Nephron (organoid): ENCODE data around the gene TENM4.
"Not testable (repeated sequence)": the region's sequence is repeated elsewhere in the genome, so short reads cannot be mapped to it uniquely, and the experiment has no call there.

Source experiments
- H3K27ac Mint-ChIP-seq, 3 experiments: 2 replicates each; pipeline ENCODE4 v1.8.0; 2020; ENCODE audit warnings: mixed read lengths in 3 of 3, mild to moderate bottlenecking in 2 of 3, moderate library complexity in 1 of 3
- H3K27me3 Mint-ChIP-seq: 2 replicates; pipeline ENCODE4 v1.8.0; 2021; ENCODE audit warnings: low read depth, mild to moderate bottlenecking, moderate library complexity, mixed read lengths
- H3K36me3 Mint-ChIP-seq: 2 replicates; pipeline ENCODE4 v1.8.0; 2020; ENCODE audit warnings: low read depth, mixed read lengths
- H3K4me1 Mint-ChIP-seq: 2 replicates; pipeline ENCODE4 v1.8.0; 2020; ENCODE audit warnings: mixed read lengths
- H3K4me3 Mint-ChIP-seq, 3 experiments: 2 replicates each; pipeline ENCODE4 v1.8.0; 2020; ENCODE audit warnings: mild to moderate bottlenecking in 3 of 3, mixed read lengths in 3 of 3, moderate library complexity in 2 of 3
- H3K9me3 Mint-ChIP-seq: 2 replicates; pipeline ENCODE4 v1.8.0; 2020; ENCODE audit warnings: mixed read lengths
- TF ChIP-seq, protein P1 (sequence below), 3 experiments: fragments of 200-600 bp; sonication (generic); IDR thresholded peaks; one replicate each; pipeline ENCODE4 v1.5.0; 2021; ENCODE audit warnings: antibody characterized with exemption in 3 of 3; ENCODE audit not compliant: unreplicated experiment in 3 of 3

TENM4 gene

DNA sequence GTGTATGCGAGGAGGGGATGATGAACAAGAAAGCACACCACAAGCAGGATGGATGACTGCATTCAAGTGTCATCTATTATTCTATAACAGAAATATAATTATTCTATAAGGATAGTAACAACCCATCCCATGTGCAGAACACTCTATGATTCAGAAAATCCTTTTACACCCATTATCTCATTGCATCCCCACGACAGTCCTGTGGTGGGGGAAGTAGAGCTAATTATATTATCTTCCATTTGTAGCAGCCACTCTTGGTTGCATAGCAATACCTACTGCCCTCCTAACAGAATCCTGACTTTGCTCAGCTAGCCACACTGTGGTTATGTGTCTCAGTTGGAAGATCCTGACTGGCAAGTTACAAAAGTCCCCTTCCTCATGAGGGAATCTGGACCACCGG lies 459.7 kb downstream of the TENM4 start:
- Mint-ChIP-seq H3K27me3 (peaks cover 4% of the 10 kb centered on the region), H3K9me3 (no peaks in the 10 kb centered on the region), H3K27ac (no peak overlapping the region), H3K4me3 (no peak overlapping the region), H3K36me3 (peaks cover 3% of the 10 kb centered on the region), H3K4me1 (peaks cover 1% of the 10 kb centered on the region)
- TF ChIP-seq, protein P1, sequence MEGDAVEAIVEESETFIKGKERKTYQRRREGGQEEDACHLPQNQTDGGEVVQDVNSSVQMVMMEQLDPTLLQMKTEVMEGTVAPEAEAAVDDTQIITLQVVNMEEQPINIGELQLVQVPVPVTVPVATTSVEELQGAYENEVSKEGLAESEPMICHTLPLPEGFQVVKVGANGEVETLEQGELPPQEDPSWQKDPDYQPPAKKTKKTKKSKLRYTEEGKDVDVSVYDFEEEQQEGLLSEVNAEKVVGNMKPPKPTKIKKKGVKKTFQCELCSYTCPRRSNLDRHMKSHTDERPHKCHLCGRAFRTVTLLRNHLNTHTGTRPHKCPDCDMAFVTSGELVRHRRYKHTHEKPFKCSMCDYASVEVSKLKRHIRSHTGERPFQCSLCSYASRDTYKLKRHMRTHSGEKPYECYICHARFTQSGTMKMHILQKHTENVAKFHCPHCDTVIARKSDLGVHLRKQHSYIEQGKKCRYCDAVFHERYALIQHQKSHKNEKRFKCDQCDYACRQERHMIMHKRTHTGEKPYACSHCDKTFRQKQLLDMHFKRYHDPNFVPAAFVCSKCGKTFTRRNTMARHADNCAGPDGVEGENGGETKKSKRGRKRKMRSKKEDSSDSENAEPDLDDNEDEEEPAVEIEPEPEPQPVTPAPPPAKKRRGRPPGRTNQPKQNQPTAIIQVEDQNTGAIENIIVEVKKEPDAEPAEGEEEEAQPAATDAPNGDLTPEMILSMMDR (IDR thresholded peaks at IDR 0.05; ENCODE audit: unreplicated experiment in 3 of 3), result no peak

- Mint-ChIP-seq H3K27me3 (peaks cover 4% of the 10 kb centered on the region), H3K9me3 (no peaks in the 10 kb centered on the region), H3K36me3 (peaks cover 3% of the 10 kb centered on the region), H3K27ac (no peak overlapping the region), H3K4me3 (no peak overlapping the region), H3K4me1 (peaks cover 16% of the 10 kb centered on the region)
- TF ChIP-seq, protein P1 (IDR thresholded peaks at IDR 0.05; ENCODE audit: unreplicated experiment in 3 of 3), result no peak
Measured at GRCh38 chr11:78978831-78979230, 462.0 kb downstream of the TENM4 start.

DNA sequence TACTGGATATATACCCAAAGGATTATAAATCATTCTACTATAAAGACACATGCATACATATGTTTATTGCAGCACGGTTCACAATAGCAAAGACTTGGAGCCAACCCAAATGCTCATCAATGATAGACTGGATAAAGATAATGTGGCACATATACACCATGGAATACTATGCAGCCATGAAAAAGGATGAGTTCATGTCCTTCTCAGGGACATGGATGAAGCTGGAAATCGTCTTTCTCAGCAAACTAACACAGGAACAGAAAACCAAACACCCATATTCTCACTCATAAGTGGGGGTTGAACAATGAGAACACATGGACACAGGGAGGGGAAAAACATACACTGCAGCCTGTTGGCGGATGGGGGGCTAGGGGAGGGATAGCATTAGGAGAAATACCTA lies 463.0 kb downstream of the TENM4 start:
- H3K27me3 Mint-ChIP-seq, H3K9me3 Mint-ChIP-seq, H3K4me3 Mint-ChIP-seq, H3K36me3 Mint-ChIP-seq, H3K27ac Mint-ChIP-seq: not testable (repeated sequence)
- peaks cover 20% of the 10 kb centered on the region for H3K4me1 Mint-ChIP-seq

GRCh38 chr11:78977009-78977408 lies 463.8 kb downstream of the TENM4 start:
- Mint-ChIP-seq H3K9me3 (no peaks in the 10 kb centered on the region), H3K27me3 (no peaks in the 10 kb centered on the region), H3K4me3 (no peak overlapping the region), H3K27ac (peak overlapping the region in 2 of 3 experiments; percentile 47 to 55), H3K4me1 (peaks cover 25% of the 10 kb centered on the region), H3K36me3 (peaks cover 3% of the 10 kb centered on the region)
- TF ChIP-seq, protein P1 (IDR thresholded peaks at IDR 0.05; ENCODE audit: unreplicated experiment in 3 of 3), result no peak

- H3K4me1 Mint-ChIP-seq, result peaks cover 25% of the 10 kb centered on the region
- H3K27ac Mint-ChIP-seq, result peak overlapping the region; percentile 44 to 56 (median 48)
- peaks cover 3% of the 10 kb centered on the region for H3K36me3 Mint-ChIP-seq
- TF ChIP-seq, protein P1 (IDR thresholded peaks at IDR 0.05; ENCODE audit: unreplicated experiment in 3 of 3), result no peak
- no peaks in the 10 kb centered on the region for H3K27me3 Mint-ChIP-seq
- H3K4me3 Mint-ChIP-seq, result no peak overlapping the region
- no peaks in the 10 kb centered on the region for H3K9me3 Mint-ChIP-seq
Measured at GRCh38 chr11:78975081-78975480, 465.7 kb downstream of the TENM4 start.

DNA sequence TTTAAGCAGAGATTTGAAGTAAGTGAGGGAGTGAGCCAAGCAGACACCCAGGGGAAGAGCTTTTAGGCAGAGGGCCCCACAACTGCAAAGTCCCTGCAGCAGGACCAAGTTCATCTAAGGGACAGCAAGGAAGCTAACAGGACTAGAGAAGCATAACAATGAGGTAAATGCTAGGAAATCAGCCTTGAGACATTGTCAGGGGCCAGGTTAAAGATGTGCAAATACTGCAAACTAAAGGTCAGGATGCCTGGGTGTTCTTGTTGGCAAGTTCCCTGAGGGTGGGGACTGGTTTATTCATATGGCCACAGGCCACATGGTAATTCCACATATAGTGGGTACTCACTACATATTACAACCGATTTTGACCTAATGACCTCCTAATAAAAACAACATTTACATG lies 467.0 kb downstream of the TENM4 start:
- Mint-ChIP-seq H3K27ac (peak overlapping the region in 2 of 3 experiments; percentile 50 to 55), H3K4me3 (no peak overlapping the region), H3K9me3 (no peaks in the 10 kb centered on the region), H3K4me1 (peaks cover 29% of the 10 kb centered on the region), H3K27me3 (no peaks in the 10 kb centered on the region), H3K36me3 (peaks cover 3% of the 10 kb centered on the region)
- TF ChIP-seq, protein P1 (IDR thresholded peaks at IDR 0.05; ENCODE audit: unreplicated experiment in 3 of 3), result no peak
